SK-N-SH (cell line): Measurements from ENCODE around the gene MAP4K3. TPM values are rescaled to one million over a fixed set of nuclear protein-coding genes. Genes with fewer than 3 reads are reported as not detected.
A peak's percentile ranks its signal among the peaks of the same experiment; 100 is the strongest.

Source experiments
- CTCF ChIA-PET: fragments of 300-600, 350-600 bp; formaldehyde crosslinking; extraction: SDS; loops from one replicate; lab custom pipeline; 2021; lab: Yijun Ruan, JAX
- POLR2A ChIA-PET: fragments of 350-600 bp; sonication (Branson Sonifier 250); formaldehyde crosslinking; extraction: SDS; loops from one replicate; lab custom pipeline; 2020; ENCODE audit warnings: antibody characterized with exemption, inconsistent platforms; lab: Yijun Ruan, JAX
- DNase-seq: peaks from one replicate; pipeline ENCODE4 v3.0.0; 2012
- H2AFZ ChIP-seq: fragments of 200-600 bp; sonication (generic); 2 replicates; pipeline ENCODE4 v1.8.1; 2016; ENCODE audit warnings: antibody characterized with exemption, mild to moderate bottlenecking, low read depth
- H3F3A ChIP-seq: fragments of 200-600 bp; sonication (generic); replicated peaks from 2 replicates; pipeline ENCODE3; 2016; ENCODE audit warnings: antibody characterized with exemption, mild to moderate bottlenecking; ENCODE audit not compliant: insufficient read depth
- H3K27ac ChIP-seq, 2 experiments: fragments of 200-500 bp in 1 of 2; fragments of 200-600 bp in 1 of 2; sonication (Bioruptor generic) in 1 of 2; sonication (generic), shearing (Covaris generic) in 1 of 2; 2 replicates each; pipeline versions ENCODE4 v1.5.1 to v1.6.1; 2014 to 2016; ENCODE audit warnings: low read depth in 2 of 2, inconsistent platforms in 1 of 2, low read length in 1 of 2, mild to moderate bottlenecking in 1 of 2, mixed read lengths in 1 of 2
- H3K27me3 ChIP-seq: fragments of 200-600 bp; sonication (generic), shearing (Covaris generic); 2 replicates; pipeline ENCODE4 v1.6.1; 2016; ENCODE audit warnings: mixed run types; ENCODE audit not compliant: insufficient read depth
- H3K36me3 ChIP-seq, 2 experiments: fragments of 200-500 bp in 1 of 2; fragments of 200-600 bp in 1 of 2; sonication (Bioruptor generic) in 1 of 2; sonication (generic) in 1 of 2; replicated peaks in 1 of 2; 2 replicates each; pipeline versions ENCODE3 to v1.5.1; 2014 to 2016; ENCODE audit warnings: low read length in 1 of 2, mild to moderate bottlenecking in 1 of 2; ENCODE audit not compliant: insufficient read depth in 2 of 2, control insufficient read depth in 1 of 2
- H3K4me1 ChIP-seq, 2 experiments: fragments of 200-500 bp in 1 of 2; fragments of 200-600 bp in 1 of 2; sonication (Bioruptor generic) in 1 of 2; sonication (generic), shearing (Covaris generic) in 1 of 2; 2 replicates each; pipeline versions ENCODE4 v1.5.1 to v1.6.1; 2014 to 2016; ENCODE audit warnings: low read depth in 1 of 2, low read length in 1 of 2, mixed run types in 1 of 2; ENCODE audit not compliant: insufficient read depth in 2 of 2, control insufficient read depth in 1 of 2
- H3K4me2 ChIP-seq: fragments of 200-600 bp; sonication (generic), shearing (Covaris generic); 2 replicates; pipeline ENCODE4 v1.6.1; 2017; ENCODE audit warnings: mixed run types
- H3K4me3 ChIP-seq, 2 experiments: fragments of 200-500 bp in 1 of 2; fragments of 200-600 bp in 1 of 2; sonication (Bioruptor generic) in 1 of 2; sonication (generic), shearing (Covaris generic) in 1 of 2; 2 replicates each; pipeline versions ENCODE4 v1.5.1 to v1.8.1; 2014 to 2016; ENCODE audit warnings: low read depth in 2 of 2, inconsistent platforms in 1 of 2, low read length in 1 of 2, mild to moderate bottlenecking in 1 of 2, mixed read lengths in 1 of 2, moderate library complexity in 1 of 2
- H3K79me2 ChIP-seq: fragments of 200-600 bp; sonication (generic); 2 replicates; pipeline ENCODE4 v1.8.1; 2017; ENCODE audit warnings: mild to moderate bottlenecking; ENCODE audit not compliant: insufficient read depth
- H3K9ac ChIP-seq: fragments of 200-600 bp; sonication (generic); 2 replicates; pipeline ENCODE4 v1.6.1; 2017; ENCODE audit warnings: mixed run types
- H3K9me2 ChIP-seq: fragments of 200-600 bp; sonication (generic); 2 replicates; pipeline ENCODE4 v1.6.1; 2017; ENCODE audit warnings: mixed run types
- H3K9me3 ChIP-seq: fragments of 200-600 bp; sonication (generic); 2 replicates; pipeline ENCODE4 v1.6.1; 2017; ENCODE audit warnings: mixed run types, mild to moderate bottlenecking, moderate library complexity
- H4K20me1 ChIP-seq: fragments of 200-600 bp; sonication (generic); 2 replicates; pipeline ENCODE4 v1.6.1; 2017; ENCODE audit warnings: mild to moderate bottlenecking, mixed run types; ENCODE audit not compliant: insufficient read depth
- CHD2 ChIP-seq: fragments of 150-350 bp; IDR thresholded peaks from 2 replicates; pipeline ENCODE4 v1.6.1; 2018; ENCODE audit warnings: low read length; ENCODE audit not compliant: partially characterized antibody
- ELF1 ChIP-seq: IDR thresholded peaks from 2 replicates; pipeline ENCODE4 v1.4.0; 2012
- EP300 ChIP-seq, 2 experiments: IDR thresholded peaks; 2 replicates each; pipeline versions ENCODE4 v1.4.0 to v1.6.1; 2012; ENCODE audit warnings: borderline replicate concordance in 1 of 2, low read depth in 1 of 2, low read length in 1 of 2
- FOSL2 ChIP-seq: IDR thresholded peaks from 2 replicates; pipeline ENCODE4 v1.4.0; 2012; ENCODE audit warnings: low read depth, mild to moderate bottlenecking, moderate library complexity, borderline replicate concordance
- JUND ChIP-seq: IDR thresholded peaks from 2 replicates; pipeline ENCODE4 v1.4.0; 2012
- MEF2A ChIP-seq: IDR thresholded peaks from 2 replicates; pipeline ENCODE4 v1.4.0; 2012; ENCODE audit warnings: low read depth, borderline replicate concordance
- NFIC ChIP-seq: IDR thresholded peaks from 2 replicates; pipeline ENCODE4 v1.4.0; 2012; ENCODE audit warnings: borderline replicate concordance
- NRF1 ChIP-seq: IDR thresholded peaks from 2 replicates; pipeline ENCODE4 v1.6.1; 2012; ENCODE audit warnings: low read depth, mild to moderate bottlenecking, low read length
- POLR2AphosphoS5 ChIP-seq: IDR thresholded peaks from 2 replicates; pipeline ENCODE4 v1.6.1; 2012; ENCODE audit warnings: low read depth, low read length
- RAD21 ChIP-seq: IDR thresholded peaks from 2 replicates; pipeline ENCODE4 v1.6.1; 2012; ENCODE audit warnings: mild to moderate bottlenecking, low read length
- RXRA ChIP-seq: IDR thresholded peaks from 2 replicates; pipeline ENCODE4 v1.4.0; 2012; ENCODE audit warnings: low read depth, mild to moderate bottlenecking, borderline replicate concordance
- TCF12 ChIP-seq: IDR thresholded peaks from 2 replicates; pipeline ENCODE4 v1.4.0; 2012
- TEAD4 ChIP-seq: IDR thresholded peaks from 2 replicates; pipeline ENCODE4 v1.4.0; 2012; ENCODE audit warnings: mild to moderate bottlenecking, borderline replicate concordance; ENCODE audit not compliant: insufficient read depth
- USF1 ChIP-seq: IDR thresholded peaks from 2 replicates; pipeline ENCODE4 v1.4.0; 2012; ENCODE audit warnings: low read depth, borderline replicate concordance
- WGBS: methylation state at CpG from one replicate; pipeline ENCODE4 v1.1.6; 2017; ENCODE audit warnings: low lambda C conversion rate; 5-methylcytosine and 5-hydroxymethylcytosine counted together
- polyA plus RNA-seq, 3 experiments: library from polyadenylated mRNA; depleted of rRNA; stranded (reverse); fragments of >200 nt; gene quantifications; 2 replicates each; pipeline ENCODE4 v1.2.3, GENCODE V29; 2012
- TF ChIP-seq, protein P1 (sequence below): fragments of 150-350 bp; IDR thresholded peaks from 2 replicates; pipeline ENCODE4 v1.6.1; 2017; ENCODE audit warnings: antibody characterized with exemption, low read length, low read depth, borderline replicate concordance
- TF ChIP-seq, protein P2 (sequence below): IDR thresholded peaks from 2 replicates; pipeline ENCODE4; 2012
- TF ChIP-seq, protein P3 (sequence below): IDR thresholded peaks from 2 replicates; pipeline ENCODE4 v1.4.0; 2012; ENCODE audit warnings: low read depth
- TF ChIP-seq, protein P4 (sequence below): IDR thresholded peaks from 2 replicates; pipeline ENCODE4 v1.4.0; 2012; ENCODE audit warnings: low read depth, borderline replicate concordance

The MAP4K3 gene
- polyA plus RNA-seq, 1 of the 3 experiments (the other 2 are of a cell fraction), result 8.8 TPM

DNA sequence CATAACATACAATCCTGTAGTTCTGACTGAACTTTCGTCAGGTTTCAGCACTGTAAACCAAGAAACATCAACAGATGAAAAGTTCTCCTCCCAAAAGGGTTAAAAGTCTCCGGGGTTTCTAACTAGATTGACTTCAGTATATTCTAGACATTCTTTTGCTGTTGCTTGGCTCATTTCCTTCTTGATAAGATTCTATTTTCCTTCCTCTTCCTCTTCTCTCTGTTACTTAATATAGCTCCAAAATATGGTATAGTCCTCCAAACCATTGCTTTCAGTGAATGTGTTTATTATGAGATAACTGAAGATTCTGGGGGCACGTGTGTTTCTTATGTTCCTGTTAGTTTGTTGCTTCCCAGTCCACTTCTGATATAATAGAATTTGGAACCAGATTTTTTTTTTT lies 46.4 kb upstream of the MAP4K3 start:
- H3K27me3 ChIP-seq, result no peaks in the 10 kb centered on the region
- no peak for DNase-seq
- TF ChIP-seq NFIC, result no peak
- no peaks in the 10 kb centered on the region for H3K79me2 ChIP-seq
- peaks cover 14% of the 10 kb centered on the region for H3F3A ChIP-seq
- 85% methylated on average over 3 of the region's 3 CpGs for WGBS
- H3K4me1 ChIP-seq, result peaks cover 13 to 17% of the 10 kb centered on the region in 2 experiments; a peak in 3 of 4 replicates
- no peak overlapping the region for H3K4me3 ChIP-seq
- no peaks in the 10 kb centered on the region for H3K36me3 ChIP-seq
- no peak overlapping the region for H3K9ac ChIP-seq
- no peak overlapping the region for H3K27ac ChIP-seq
- no peak overlapping the region for H3K4me2 ChIP-seq
- no peak overlapping the region for H2AFZ ChIP-seq
- H4K20me1 ChIP-seq, result no peaks in the 10 kb centered on the region
- CTCF ChIA-PET, result no interaction called here
- H3K9me2 ChIP-seq, result no peaks in the 10 kb centered on the region
- POLR2A ChIA-PET, result no interaction called here
- no peaks in the 10 kb centered on the region for H3K9me3 ChIP-seq

DNA sequence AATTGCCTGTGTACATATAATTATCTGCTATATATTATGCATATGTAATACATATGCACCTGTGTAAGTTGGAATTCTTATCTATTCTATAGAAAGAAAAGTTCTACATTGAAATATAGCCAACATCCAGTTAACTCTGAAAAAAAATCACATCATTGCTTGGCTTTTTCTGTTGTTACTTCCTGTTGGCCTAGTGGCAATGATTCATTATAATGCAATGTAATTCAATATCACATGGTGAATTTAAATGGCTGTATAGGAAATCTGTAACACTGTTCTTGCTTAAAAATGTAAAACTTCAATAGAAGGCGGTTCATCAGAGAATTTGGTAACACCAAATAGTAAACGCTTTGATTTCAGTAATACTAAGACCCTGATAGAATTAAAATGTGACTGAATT lies 44.5 kb upstream of the MAP4K3 start:
- Histone ChIP-seq H3K79me2 (no peaks in the 10 kb centered on the region), H3K27me3 (no peaks in the 10 kb centered on the region), H3K9me3 (no peaks in the 10 kb centered on the region), H3F3A (peaks cover 14% of the 10 kb centered on the region), H3K4me2 (peak overlapping the region; percentile 1; the same call in 1 of the 2 replicates), H3K27ac (peak overlapping the region in 1 of 2 experiments; percentile 23; a peak in 2 of 4 replicates), H3K9ac (no peak overlapping the region), H3K4me1 (peaks cover 13 to 17% of the 10 kb centered on the region in 2 experiments; a peak in 3 of 4 replicates), H2AFZ (no peak overlapping the region), H3K9me2 (no peaks in the 10 kb centered on the region), H3K36me3 (no peaks in the 10 kb centered on the region), H3K4me3 (no peak overlapping the region), H4K20me1 (no peaks in the 10 kb centered on the region)
- WGBS, result 64% methylated on average over 2 of the region's 2 CpGs
- CTCF ChIA-PET, result interaction anchor here (0.7 to 0.8 kb wide), 2 partner anchors 12 to 129 kb away, joined by 3 read pairs; no protein-coding TSS in a partner anchor
- TF ChIP-seq RAD21 (no peak), RXRA (peak; percentile 24; the same call in 1 of the 2 replicates), NRF1 (no peak), USF1 (peak; percentile 61), EP300 (IDR thresholded peaks at IDR 0.05; ENCODE audit: borderline replicate concordance in 1 of 2, low read depth in 1 of 2, low read length in 1 of 2) (0 out of 4 replicates have a peak, but pooled peaks of 1 of the 2 experiments have one; percentile 41), POLR2AphosphoS5 (peak; percentile 26; the same call in 1 of the 2 replicates), NFIC (0 out of 2 replicates have a peak, but pooled peaks have one; percentile 50), ELF1 (peak; percentile 45; the same call in 1 of the 2 replicates), JUND (peak; percentile 79), FOSL2 (peak; percentile 88; the same call in 1 of the 2 replicates), TCF12 (peak; percentile 67), CHD2 (no peak), MEF2A (no peak), TEAD4 (0 out of 2 replicates have a peak, but pooled peaks have one; percentile 14)
- TF ChIP-seq, protein P1, sequence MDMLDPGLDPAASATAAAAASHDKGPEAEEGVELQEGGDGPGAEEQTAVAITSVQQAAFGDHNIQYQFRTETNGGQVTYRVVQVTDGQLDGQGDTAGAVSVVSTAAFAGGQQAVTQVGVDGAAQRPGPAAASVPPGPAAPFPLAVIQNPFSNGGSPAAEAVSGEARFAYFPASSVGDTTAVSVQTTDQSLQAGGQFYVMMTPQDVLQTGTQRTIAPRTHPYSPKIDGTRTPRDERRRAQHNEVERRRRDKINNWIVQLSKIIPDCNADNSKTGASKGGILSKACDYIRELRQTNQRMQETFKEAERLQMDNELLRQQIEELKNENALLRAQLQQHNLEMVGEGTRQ, result no peak
- TF ChIP-seq, protein P2, sequence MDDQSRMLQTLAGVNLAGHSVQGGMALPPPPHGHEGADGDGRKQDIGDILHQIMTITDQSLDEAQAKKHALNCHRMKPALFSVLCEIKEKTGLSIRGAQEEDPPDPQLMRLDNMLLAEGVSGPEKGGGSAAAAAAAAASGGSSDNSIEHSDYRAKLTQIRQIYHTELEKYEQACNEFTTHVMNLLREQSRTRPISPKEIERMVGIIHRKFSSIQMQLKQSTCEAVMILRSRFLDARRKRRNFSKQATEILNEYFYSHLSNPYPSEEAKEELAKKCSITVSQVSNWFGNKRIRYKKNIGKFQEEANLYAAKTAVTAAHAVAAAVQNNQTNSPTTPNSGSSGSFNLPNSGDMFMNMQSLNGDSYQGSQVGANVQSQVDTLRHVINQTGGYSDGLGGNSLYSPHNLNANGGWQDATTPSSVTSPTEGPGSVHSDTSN, result peak; percentile 42
- TF ChIP-seq, protein P3, sequence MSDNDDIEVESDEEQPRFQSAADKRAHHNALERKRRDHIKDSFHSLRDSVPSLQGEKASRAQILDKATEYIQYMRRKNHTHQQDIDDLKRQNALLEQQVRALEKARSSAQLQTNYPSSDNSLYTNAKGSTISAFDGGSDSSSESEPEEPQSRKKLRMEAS, result peak; percentile 33; the same call in 1 of the 2 replicates
- TF ChIP-seq, protein P4, sequence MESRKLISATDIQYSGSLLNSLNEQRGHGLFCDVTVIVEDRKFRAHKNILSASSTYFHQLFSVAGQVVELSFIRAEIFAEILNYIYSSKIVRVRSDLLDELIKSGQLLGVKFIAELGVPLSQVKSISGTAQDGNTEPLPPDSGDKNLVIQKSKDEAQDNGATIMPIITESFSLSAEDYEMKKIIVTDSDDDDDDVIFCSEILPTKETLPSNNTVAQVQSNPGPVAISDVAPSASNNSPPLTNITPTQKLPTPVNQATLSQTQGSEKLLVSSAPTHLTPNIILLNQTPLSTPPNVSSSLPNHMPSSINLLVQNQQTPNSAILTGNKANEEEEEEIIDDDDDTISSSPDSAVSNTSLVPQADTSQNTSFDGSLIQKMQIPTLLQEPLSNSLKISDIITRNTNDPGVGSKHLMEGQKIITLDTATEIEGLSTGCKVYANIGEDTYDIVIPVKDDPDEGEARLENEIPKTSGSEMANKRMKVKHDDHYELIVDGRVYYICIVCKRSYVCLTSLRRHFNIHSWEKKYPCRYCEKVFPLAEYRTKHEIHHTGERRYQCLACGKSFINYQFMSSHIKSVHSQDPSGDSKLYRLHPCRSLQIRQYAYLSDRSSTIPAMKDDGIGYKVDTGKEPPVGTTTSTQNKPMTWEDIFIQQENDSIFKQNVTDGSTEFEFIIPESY, result peak; percentile 11; the same call in 1 of the 2 replicates
- POLR2A ChIA-PET, result no interaction called here
- DNase-seq, result no peak
